Measurements from ENCODE around the gene DYNC1I1.

DNA sequence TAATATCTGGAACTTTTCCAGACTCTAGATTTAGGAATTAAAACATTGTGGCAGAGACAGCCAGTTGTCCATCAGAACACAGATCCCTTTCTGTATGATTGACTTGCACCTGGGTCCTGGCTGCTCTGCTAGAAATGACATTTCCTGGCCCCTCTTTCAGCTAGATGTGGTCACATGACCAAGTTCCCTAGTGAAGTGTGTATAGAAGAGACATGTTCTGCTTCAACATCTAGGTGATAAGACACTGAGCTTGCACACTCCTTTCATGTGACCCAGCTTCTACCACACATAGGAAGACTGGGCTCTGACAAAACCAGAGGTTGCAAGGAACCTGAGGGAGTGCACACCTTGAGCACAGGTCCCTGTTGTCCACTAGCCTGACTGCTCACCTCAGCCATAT, 22.8 kb upstream of the DYNC1I1 start:
- no peak for TF ChIP-seq CTCF (IDR thresholded peaks at IDR 0.05; ENCODE audit: low read depth, low read length, missing input control)
- TF ChIP-seq TAF1 (conservative IDR thresholded peaks at IDR 0.05): no peak
- TF ChIP-seq GABPA (IDR thresholded peaks at IDR 0.05 in 1 of 2, conservative IDR thresholded peaks at IDR 0.05 in 1 of 2): no peak
- no peak for TF ChIP-seq SP1 (IDR thresholded peaks at IDR 0.05)
- no peak for TF ChIP-seq HNF4A (conservative IDR thresholded peaks at IDR 0.05)
- TF ChIP-seq, protein P1, sequence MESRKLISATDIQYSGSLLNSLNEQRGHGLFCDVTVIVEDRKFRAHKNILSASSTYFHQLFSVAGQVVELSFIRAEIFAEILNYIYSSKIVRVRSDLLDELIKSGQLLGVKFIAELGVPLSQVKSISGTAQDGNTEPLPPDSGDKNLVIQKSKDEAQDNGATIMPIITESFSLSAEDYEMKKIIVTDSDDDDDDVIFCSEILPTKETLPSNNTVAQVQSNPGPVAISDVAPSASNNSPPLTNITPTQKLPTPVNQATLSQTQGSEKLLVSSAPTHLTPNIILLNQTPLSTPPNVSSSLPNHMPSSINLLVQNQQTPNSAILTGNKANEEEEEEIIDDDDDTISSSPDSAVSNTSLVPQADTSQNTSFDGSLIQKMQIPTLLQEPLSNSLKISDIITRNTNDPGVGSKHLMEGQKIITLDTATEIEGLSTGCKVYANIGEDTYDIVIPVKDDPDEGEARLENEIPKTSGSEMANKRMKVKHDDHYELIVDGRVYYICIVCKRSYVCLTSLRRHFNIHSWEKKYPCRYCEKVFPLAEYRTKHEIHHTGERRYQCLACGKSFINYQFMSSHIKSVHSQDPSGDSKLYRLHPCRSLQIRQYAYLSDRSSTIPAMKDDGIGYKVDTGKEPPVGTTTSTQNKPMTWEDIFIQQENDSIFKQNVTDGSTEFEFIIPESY (IDR thresholded peaks at IDR 0.05): no peak
- no peak for TF ChIP-seq YY1 (IDR thresholded peaks at IDR 0.05)
- no peak for TF ChIP-seq MAX (IDR thresholded peaks at IDR 0.05)
- no peak for TF ChIP-seq RAD21 (IDR thresholded peaks at IDR 0.05)
- no peak for TF ChIP-seq JUND (IDR thresholded peaks at IDR 0.05)
- TF ChIP-seq FOXA1 (IDR thresholded peaks at IDR 0.05): no peak
- no peak for TF ChIP-seq REST (IDR thresholded peaks at IDR 0.05)
- TF ChIP-seq, protein P2, sequence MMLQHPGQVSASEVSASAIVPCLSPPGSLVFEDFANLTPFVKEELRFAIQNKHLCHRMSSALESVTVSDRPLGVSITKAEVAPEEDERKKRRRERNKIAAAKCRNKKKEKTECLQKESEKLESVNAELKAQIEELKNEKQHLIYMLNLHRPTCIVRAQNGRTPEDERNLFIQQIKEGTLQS (IDR thresholded peaks at IDR 0.05): no peak
- no peak for TF ChIP-seq EGR1 (IDR thresholded peaks at IDR 0.05; ENCODE audit: low read depth in 2 of 2)
